IgD-negative memory B cell (primary cell): ENCODE data around the gene KRTAP9-7. TPM values are rescaled to one million over a fixed set of nuclear protein-coding genes. Genes with fewer than 3 reads are reported as not detected.
"Not testable (repeated sequence)": the region's sequence is repeated elsewhere in the genome, so short reads cannot be mapped to it uniquely, and the experiment has no call there.

ENCODE experiments used
- H3K27ac Mint-ChIP-seq, 3 donors: one replicate each; pipeline ENCODE4 v1.8.0; 2020 to 2022; ENCODE audit warnings: mild to moderate bottlenecking in 3 of 3, mixed read lengths in 3 of 3, moderate library complexity in 1 of 3
- H3K27me3 Mint-ChIP-seq: one replicate; pipeline ENCODE4 v1.8.0; 2021; ENCODE audit warnings: mixed read lengths
- H3K36me3 Mint-ChIP-seq: one replicate; pipeline ENCODE4 v1.8.0; 2020; ENCODE audit warnings: mild to moderate bottlenecking, mixed read lengths
- H3K4me1 Mint-ChIP-seq, 3 donors: one replicate each; pipeline ENCODE4 v1.8.0; 2020 to 2022; ENCODE audit warnings: mixed read lengths in 3 of 3, mild to moderate bottlenecking in 1 of 3
- H3K4me3 Mint-ChIP-seq, 4 donors: one replicate each; pipeline ENCODE4 v1.8.0; 2020 to 2022; ENCODE audit warnings: mild to moderate bottlenecking in 4 of 4, mixed read lengths in 4 of 4, moderate library complexity in 3 of 4
- H3K9me3 Mint-ChIP-seq, 3 donors: one replicate each; pipeline ENCODE4 v1.8.0; 2020 to 2021; ENCODE audit warnings: mixed read lengths in 3 of 3, mild to moderate bottlenecking in 1 of 3
- polyA plus RNA-seq: library from polyadenylated mRNA; unstranded; fragments of 300-500 nt; fragmentation: Illumina TruSeq; gene quantifications from one replicate; pipeline ENCODE4 v1.2.3, GENCODE V29; 2021

The KRTAP9-7 gene
- polyA plus RNA-seq = not detected

GRCh38 chr17:41275648-41276190 is at the start of gene KRTAP9-7:
TSS of gene KRTAP9-7 (plus strand) at chr17:41275698. CDS start at chr17:41275698, 0 bp downstream.
- not testable (repeated sequence) for H3K4me1 Mint-ChIP-seq, H3K4me3 Mint-ChIP-seq, H3K27ac Mint-ChIP-seq, H3K36me3 Mint-ChIP-seq, H3K9me3 Mint-ChIP-seq
- H3K27me3 Mint-ChIP-seq = peaks cover 11% of the 10 kb centered on the region

GRCh38 chr17:41226051-41226450 is 49.4 kb upstream of the KRTAP9-7 start:
- H3K27me3 Mint-ChIP-seq = peaks cover 15% of the 10 kb centered on the region
- peaks cover 0 to 3% (median 0%) of the 10 kb centered on the region in 3 donors for H3K4me1 Mint-ChIP-seq
- no peaks in the 10 kb centered on the region for H3K36me3 Mint-ChIP-seq
- no peaks in the 10 kb centered on the region for H3K9me3 Mint-ChIP-seq
- H3K27ac Mint-ChIP-seq = no peak overlapping the region
- H3K4me3 Mint-ChIP-seq = no peak overlapping the region

DNA sequence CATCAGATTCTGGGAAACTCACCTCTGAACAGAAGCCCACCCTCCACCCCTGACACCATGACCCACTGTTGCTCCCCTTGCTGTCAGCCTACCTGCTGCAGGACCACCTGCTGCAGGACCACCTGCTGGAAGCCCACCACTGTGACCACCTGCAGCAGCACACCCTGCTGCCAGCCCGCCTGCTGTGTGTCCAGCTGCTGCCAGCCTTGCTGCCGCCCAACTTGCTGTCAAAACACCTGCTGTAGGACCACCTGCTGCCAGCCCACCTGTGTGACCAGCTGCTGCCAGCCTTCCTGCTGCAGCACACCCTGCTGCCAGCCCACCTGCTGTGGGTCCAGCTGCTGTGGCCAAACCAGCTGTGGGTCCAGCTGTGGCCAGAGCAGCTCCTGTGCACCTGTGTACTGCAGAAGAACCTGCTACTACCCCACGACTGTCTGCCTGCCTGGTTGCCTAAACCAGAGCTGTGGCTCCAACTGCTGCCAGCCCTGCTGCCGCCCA is 48.9 kb upstream of the KRTAP9-7 start, which contains the start of gene KRTAP9-2:
KRTAP9-2 (plus strand) TSS at position 51 of the 498 bp plus-strand sequence; CDS start at position 58, 7 bp downstream.
- not testable (repeated sequence) for H3K4me3 Mint-ChIP-seq, H3K27ac Mint-ChIP-seq, H3K36me3 Mint-ChIP-seq, H3K4me1 Mint-ChIP-seq, H3K9me3 Mint-ChIP-seq
- peaks cover 15% of the 10 kb centered on the region for H3K27me3 Mint-ChIP-seq

DNA sequence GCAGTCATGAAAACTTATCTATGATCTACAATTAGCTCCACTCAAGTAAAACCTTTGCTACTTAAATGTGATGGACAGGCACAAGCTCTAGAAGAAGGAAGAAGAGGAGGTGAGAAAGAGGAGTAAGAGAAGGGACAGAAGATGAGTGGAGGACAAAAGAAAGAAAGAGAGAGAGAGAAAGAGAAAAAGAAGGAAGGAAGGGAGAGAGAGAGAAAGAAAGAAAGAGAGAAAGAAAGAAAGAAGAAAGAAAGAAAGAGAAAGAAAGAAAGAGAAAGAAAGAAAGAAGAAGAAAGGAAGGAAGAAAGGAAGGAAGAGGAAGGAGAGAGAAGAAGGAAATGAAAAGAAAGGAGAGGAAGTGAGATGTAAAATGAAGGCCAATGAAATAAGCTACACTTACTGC is 45.4 kb upstream of the KRTAP9-7 start:
- no peaks in the 10 kb centered on the region for H3K36me3 Mint-ChIP-seq
- H3K9me3 Mint-ChIP-seq = no peaks in the 10 kb centered on the region
- H3K4me3 Mint-ChIP-seq = no peak overlapping the region
- H3K27ac Mint-ChIP-seq = no peak overlapping the region
- H3K4me1 Mint-ChIP-seq = peaks cover 0 to 4% (median 0%) of the 10 kb centered on the region in 3 donors
- H3K27me3 Mint-ChIP-seq = peaks cover 23% of the 10 kb centered on the region

DNA sequence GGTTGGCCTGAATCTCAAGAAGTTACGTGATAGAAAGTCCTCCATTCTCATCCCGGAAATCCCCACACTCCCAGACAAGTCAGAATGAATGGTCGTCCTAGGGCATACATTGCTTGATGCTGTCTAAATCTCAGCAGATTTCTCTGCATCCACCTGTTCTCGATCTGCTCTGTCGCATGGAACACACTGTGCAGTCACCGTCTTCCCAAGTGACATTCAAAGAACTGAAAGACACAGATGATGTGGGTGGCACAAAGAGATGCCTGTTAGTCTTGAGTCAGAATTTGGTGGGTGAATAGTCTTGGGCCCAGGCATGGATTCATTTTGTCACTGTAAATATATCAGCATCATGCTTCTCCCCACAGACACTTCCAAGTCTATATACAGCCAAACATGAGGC is 43.8 kb upstream of the KRTAP9-7 start:
- Mint-ChIP-seq H3K4me1 (peaks cover 0 to 4% (median 0%) of the 10 kb centered on the region in 3 donors), H3K27ac (no peak overlapping the region), H3K4me3 (no peak overlapping the region), H3K27me3 (peaks cover 25% of the 10 kb centered on the region), H3K36me3 (no peaks in the 10 kb centered on the region), H3K9me3 (no peaks in the 10 kb centered on the region)

GRCh38 chr17:41232399-41233105 is 42.9 kb upstream of the KRTAP9-7 start, which contains the start of gene KRTAP9-3:
TSS of gene KRTAP9-3 (plus strand) at chr17:41232449. CDS start at chr17:41232502, 53 bp downstream.
- not testable (repeated sequence) for H3K4me3 Mint-ChIP-seq, H3K9me3 Mint-ChIP-seq, H3K27ac Mint-ChIP-seq, H3K4me1 Mint-ChIP-seq, H3K36me3 Mint-ChIP-seq
- peaks cover 25% of the 10 kb centered on the region for H3K27me3 Mint-ChIP-seq

- H3K27me3 Mint-ChIP-seq = peaks cover 16% of the 10 kb centered on the region
- not testable (repeated sequence) for H3K9me3 Mint-ChIP-seq, H3K27ac Mint-ChIP-seq, H3K4me1 Mint-ChIP-seq, H3K36me3 Mint-ChIP-seq, H3K4me3 Mint-ChIP-seq
Observed at GRCh38 chr17:41237116-41237515, 38.4 kb upstream of the KRTAP9-7 start.

DNA sequence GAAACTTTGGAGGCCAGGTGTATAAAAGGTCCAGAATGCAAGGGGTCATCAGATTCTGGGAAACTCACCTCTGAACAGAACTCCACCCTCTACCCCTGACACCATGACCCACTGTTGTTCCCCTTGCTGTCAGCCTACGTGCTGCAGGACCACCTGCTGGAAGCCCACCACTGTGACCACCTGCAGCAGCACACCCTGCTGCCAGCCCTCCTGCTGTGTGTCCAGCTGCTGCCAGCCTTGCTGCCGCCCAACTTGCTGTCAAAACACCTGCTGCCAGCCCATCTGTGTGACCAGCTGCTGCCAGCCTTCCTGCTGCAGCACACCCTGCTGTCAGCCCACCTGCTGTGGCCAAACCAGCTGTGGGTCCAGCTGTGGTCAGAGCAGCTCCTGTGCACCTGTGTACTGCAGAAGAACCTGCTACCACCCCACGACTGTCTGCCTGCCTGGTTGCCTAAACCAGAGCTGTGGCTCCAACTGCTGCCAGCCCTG is 37.5 kb upstream of the KRTAP9-7 start, which contains the start of gene KRTAP9-8:
KRTAP9-8 (plus strand) TSS at position 51 of the 489 bp plus-strand sequence; CDS start at position 104, 53 bp downstream.
- H3K36me3 Mint-ChIP-seq, H3K4me1 Mint-ChIP-seq, H3K9me3 Mint-ChIP-seq, H3K4me3 Mint-ChIP-seq, H3K27ac Mint-ChIP-seq: not testable (repeated sequence)
- H3K27me3 Mint-ChIP-seq = peaks cover 15% of the 10 kb centered on the region

GRCh38 chr17:41246995-41247787 is 28.3 kb upstream of the KRTAP9-7 start:
- not testable (repeated sequence) for H3K4me3 Mint-ChIP-seq, H3K27me3 Mint-ChIP-seq, H3K36me3 Mint-ChIP-seq, H3K4me1 Mint-ChIP-seq, H3K9me3 Mint-ChIP-seq, H3K27ac Mint-ChIP-seq

- peak within 1 kb of the TSS in 1 of 3 donors; percentile 10 for H3K27ac Mint-ChIP-seq
Observed at GRCh38 chr17:41249637-41250240, 25.8 kb upstream of the KRTAP9-7 start, which contains the start of gene KRTAP9-4. TSS of gene KRTAP9-4 (plus strand) at chr17:41249687. CDS start at chr17:41249721, 34 bp downstream.

DNA sequence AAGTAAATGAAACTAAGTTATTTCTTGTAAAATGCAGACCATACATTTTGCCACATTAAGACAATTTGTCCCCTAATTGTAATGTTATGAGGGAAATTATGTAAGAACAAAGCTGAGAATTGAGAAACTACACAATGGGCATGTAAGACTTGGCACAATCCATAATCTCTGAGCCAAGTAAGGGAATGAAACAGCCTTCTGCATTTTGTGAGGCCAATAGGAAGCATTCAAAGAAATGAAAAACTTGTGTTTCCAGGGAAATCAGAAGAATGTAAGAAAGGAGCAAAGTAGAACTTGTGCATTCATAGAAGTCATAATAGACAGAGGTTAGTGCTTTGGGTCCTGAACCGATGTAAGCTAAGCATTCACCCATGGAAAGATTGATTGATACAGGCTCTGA is 24.2 kb upstream of the KRTAP9-7 start:
- Mint-ChIP-seq H3K9me3 (no peaks in the 10 kb centered on the region), H3K36me3 (peaks cover 2% of the 10 kb centered on the region), H3K27me3 (peaks cover 14% of the 10 kb centered on the region), H3K4me1 (peaks cover 0 to 11% (median 0%) of the 10 kb centered on the region in 3 donors), H3K27ac (no peak overlapping the region), H3K4me3 (no peak overlapping the region)

More at GRCh38 chr17:41249637-41250240, 25.8 kb upstream of the KRTAP9-7 start, which contains the start of gene KRTAP9-4:
- H3K4me3 Mint-ChIP-seq, H3K4me1 Mint-ChIP-seq, H3K36me3 Mint-ChIP-seq, H3K9me3 Mint-ChIP-seq, H3K27me3 Mint-ChIP-seq: not testable (repeated sequence)

- H3K4me1 Mint-ChIP-seq = peaks cover 0 to 11% (median 0%) of the 10 kb centered on the region in 3 donors
- no peak overlapping the region for H3K27ac Mint-ChIP-seq
- H3K36me3 Mint-ChIP-seq = no peaks in the 10 kb centered on the region
- peaks cover 19% of the 10 kb centered on the region for H3K27me3 Mint-ChIP-seq
- no peak overlapping the region for H3K4me3 Mint-ChIP-seq
- no peaks in the 10 kb centered on the region for H3K9me3 Mint-ChIP-seq
Observed at GRCh38 chr17:41254861-41255260, 20.6 kb upstream of the KRTAP9-7 start.

DNA sequence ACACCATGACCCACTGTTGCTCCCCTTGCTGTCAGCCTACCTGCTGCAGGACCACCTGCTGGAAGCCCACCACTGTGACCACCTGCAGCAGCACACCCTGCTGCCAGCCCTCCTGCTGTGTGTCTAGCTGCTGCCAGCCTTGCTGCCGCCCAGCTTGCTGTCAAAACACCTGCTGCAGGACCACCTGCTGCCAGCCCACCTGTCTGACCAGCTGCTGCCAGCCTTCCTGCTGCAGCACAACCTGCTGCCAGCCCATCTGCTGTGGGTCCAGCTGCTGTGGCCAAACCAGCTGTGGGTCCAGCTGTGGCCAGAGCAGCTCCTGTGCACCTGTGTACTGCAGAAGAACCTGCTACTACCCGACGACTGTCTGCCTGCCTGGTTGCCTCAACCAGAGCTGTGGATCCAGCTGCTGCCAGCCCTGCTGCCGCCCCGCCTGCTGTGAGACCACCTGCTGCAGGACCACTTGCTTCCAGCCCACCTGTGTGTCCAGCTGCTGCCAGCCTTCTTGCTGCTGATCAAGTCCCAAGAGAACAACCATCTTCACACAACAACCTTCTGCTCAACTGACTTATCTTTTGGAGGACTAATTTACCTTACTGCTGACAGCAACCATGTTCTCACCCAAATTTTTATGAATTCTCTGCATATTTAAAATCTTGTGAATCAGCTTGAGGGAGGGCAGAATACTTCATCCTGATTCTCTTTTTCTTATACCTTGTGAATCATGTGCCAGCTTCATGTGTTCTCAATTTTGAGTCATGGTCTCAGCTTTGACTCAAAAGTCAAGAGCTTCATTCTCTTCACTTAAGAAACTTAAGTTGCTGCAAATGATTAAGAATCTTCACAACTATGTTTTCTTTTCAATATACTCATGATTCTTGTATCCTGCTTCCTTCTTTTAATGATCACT is 19.9 kb upstream of the KRTAP9-7 start, which contains the start of gene KRTAP9-9:
KRTAP9-9 (plus strand) TSS at position 4 of the 910 bp plus-strand sequence.
- H3K27me3 Mint-ChIP-seq = peaks cover 17% of the 10 kb centered on the region
- H3K9me3 Mint-ChIP-seq, H3K36me3 Mint-ChIP-seq, H3K4me3 Mint-ChIP-seq, H3K27ac Mint-ChIP-seq: not testable (repeated sequence)
- H3K4me1 Mint-ChIP-seq = peaks cover 0 to 11% (median 0%) of the 10 kb centered on the region in 3 donors

DNA sequence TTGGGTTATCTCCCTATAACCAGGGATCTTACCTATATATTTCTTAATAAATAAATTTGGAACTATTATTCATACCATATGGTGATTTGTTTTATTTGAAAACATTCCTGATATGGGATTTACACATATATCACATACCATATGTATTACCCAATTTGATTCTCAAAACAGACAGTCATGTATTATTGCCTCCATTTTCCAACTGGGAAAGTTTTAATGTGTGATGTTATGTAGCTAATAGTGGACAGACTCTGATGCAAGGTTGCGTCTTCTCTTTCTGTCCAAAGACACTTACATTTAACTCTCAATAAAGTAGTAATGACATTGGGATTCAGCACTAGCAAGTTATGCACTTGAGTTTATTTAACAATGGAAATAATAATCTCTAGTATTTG is 19.2 kb upstream of the KRTAP9-7 start:
- Mint-ChIP-seq H3K9me3 (peaks cover 0 to 1% (median 0%) of the 10 kb centered on the region in 3 donors), H3K4me3 (no peak overlapping the region)

More for the DNA sequence above, 19.2 kb upstream of the KRTAP9-7 start:
- Mint-ChIP-seq H3K27me3 (peaks cover 17% of the 10 kb centered on the region), H3K27ac (no peak overlapping the region), H3K36me3 (no peaks in the 10 kb centered on the region), H3K4me1 (peaks cover 0 to 11% (median 0%) of the 10 kb centered on the region in 3 donors)
